ENCODE measurements around the gene ISY1.

Gene ISY1

DNA sequence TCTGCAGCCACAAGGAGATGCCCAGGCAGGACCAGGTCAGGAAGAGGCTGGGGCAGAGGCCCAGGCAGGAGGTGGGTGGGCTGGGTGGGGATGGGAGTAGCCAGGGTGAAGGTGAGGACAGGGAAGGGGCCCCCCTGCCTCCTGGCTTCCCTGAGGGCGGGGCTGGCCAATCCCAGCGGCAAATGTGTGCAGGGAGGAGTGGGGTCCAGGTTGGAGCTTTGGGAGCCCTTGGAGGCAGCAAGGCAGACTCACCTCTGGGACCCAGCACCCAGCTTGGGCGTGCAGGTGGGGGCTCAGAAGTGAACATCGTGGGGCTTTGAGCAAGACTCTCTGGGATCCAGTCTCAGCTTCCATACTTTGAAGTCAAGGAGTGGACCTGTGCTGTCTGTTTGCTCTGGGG lies 75.0 kb downstream of the ISY1 start:
- DNase-seq: no peak

DNA sequence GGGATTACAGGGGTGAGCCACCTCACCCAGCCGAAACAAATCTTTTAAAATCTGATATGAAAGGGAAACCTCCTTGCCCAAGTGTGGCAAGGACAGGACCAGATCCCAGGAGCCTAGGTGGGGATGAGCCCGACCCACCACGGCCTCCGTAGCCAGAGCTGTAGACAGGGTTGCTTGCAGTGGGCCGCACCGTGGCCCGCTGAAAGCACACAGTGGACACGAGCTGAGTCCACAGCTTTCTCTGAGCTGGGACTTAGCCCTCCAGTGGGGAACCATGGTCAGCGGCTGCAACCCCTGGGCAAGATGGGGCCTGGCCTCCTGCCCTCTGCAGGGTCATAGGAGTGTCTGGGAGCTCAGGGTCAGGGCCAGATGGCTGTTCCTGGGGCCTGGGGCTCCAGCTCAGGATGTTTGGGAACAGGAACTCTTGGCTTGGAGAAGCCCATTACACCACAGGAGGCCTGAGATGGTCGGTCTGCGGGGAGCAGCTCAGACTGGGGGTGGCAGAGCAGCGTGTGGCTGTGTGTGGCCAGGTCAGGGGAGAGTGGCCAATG lies 75.6 kb downstream of the ISY1 start:
- DNase-seq: no peak

DNA sequence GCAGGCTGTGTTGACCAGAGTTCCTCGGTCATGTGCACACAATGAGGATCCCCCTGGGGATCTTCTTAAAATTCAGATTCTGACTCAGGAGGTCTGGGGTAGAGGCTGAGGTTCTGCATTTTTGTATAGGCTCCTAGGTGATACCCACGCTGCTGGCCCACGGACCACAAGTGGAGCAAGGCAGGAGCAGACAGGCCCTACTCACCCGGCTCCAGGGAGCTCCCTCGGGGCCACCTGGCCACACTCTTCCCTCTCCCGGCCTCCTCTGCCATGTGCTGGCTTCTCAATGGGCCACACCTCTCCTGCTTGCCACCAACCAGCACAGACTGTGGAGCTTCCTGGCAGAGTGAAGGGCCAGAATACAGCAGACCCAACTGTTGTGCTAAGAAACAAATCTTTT lies 76.4 kb downstream of the ISY1 start:
- no peak for DNase-seq

DNA sequence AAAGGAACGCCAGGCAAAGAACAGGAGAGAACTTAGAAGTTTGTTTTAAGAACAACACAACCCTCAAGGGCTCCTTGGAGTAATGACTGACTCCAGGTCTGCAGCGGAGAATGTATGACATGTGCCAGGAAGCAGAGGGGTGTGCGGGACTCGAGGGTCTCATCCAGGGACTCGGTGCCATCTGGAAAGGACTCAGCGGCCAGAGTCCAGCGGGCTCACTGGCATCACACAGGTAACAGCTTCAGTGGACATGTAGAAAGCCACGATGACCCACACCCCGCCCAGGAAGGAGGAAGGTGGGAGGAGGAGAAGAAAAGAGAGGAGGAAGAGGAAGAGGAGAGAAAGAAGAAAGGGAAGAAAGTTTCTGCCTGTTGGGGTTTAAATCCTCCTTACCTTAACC lies 78.8 kb downstream of the ISY1 start:
- no peak for DNase-seq

DNA sequence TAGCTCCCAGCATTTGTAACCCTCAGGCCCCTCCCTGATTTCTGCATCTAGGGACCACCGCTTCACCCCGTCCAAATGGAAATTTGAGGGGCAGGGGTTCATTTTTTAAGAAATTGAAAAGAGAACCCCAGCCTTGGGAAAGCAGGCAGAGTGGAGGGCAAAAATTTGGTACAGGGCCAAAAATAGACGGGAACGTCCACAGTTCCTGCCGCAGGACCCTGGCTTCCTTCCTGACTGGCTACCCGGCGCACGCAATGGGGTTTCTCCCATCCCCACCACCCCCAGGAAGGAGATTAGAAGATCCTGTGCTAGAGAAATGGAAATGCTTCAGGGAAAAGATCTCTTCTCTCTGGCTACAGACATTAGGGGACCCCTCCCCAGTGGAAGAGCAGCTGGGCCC lies 79.4 kb downstream of the ISY1 start:
- no peak for DNase-seq

DNA sequence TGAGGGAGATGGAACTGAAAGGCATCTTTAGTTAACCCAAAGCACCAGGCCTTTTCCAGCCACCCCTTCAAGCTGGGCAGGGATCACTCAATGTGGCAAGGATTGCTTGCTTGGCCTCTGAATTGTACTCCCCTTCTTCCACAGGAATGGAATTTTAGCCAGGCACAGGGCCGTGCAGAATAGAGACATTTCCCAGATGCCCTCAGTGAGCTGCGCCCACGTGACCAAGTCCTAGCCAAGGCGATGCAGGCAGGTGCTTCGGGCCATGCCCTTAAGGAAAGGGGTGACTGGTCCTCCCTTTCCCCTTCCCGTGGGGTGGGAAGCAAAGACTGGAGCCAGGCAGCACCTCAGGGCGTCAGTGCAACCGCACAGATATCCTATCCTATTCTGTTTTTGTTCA lies 82.4 kb downstream of the ISY1 start:
- DNase-seq: no peak

Measured in NCI-H1436 treated with DMSO at 0.1 percent for 48 hours (cell line).